NCI-H748 (cell line): ENCODE data around the gene LPIN1.

Experiments used
- DNase-seq: peaks from one replicate; lab custom pipeline; 2025; ENCODE audit not compliant: unreplicated experiment; lab: John Stamatoyannopoulos, UW

LPIN1 gene

DNA sequence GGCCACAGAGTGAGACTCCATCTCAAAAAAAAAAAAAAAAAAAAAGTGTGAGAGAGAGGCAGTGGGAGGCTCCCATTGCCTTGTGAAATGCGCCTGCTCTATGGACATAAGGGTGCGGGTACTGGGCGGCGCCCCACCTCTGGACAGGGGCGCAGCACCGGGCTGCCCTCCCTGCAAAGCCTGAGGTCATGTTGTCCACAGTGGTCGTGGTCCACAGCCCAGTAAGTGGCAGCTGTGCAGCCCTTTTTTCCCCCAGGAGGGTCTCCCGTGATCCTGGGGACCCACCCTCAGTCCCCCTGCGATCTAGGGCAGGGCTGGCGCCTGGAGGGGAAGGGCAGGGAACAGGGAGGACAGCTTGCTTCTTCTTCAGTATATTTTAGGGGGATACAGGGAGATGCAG is 37.8 kb downstream of the LPIN1 start:
- no peak for DNase-seq

DNA sequence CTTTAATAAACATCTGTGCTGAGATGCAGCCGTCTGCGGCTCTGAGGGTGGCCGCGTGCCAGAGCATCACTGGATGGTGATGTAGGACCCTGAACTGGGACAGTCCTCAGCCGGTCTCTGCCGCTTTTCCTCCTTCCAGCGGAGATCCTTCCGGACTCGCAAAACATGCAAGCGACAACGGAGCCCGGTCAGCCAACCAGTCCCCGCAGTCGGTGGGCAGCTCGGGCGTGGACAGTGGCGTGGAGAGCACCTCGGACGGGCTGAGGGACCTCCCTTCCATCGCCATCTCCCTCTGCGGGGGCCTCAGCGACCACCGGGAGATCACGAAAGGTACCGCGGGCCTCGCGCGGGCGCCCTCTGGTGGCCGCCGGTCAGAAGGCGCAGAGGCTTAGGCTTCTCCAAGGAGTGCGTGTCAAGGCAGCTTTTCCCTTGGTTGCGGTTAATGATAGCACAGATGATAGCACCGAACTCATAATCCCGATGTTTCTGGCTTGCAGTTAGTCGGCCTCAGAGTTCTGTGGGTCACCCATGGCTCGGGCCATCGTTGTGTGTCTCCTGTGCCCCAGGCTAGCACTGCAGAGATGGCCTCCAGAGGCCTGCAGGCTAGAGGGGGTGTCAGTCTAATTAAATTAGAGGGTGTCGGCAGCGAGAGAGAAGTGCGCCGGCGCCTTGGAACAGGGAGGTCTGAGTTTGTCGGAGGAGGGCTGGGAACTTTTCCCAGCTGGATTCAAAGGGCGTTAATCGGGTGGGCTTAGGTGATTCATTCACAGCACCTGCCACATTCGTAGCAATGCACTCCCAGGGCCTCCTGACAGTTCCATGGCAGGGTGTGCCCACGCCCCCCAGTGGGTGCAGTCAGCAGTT is 38.5 kb downstream of the LPIN1 start:
- no peak for DNase-seq

DNA sequence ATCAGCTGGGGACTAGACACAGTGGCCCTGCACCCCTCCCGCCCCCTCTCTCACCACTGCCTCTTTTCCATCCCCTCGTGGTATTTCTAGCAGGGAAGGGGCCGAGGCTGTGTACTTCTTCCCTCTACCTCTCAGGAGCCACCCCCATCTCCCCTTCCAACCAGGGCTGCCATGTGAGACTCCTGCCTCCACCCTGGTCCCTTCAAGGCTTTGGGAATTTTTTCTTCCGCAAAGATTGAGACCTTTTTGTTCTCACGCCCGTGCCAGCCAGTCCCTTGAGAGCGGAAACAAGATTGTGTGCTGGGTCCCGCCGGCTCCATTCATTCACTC is 39.1 kb downstream of the LPIN1 start:
- no peak for DNase-seq

DNA sequence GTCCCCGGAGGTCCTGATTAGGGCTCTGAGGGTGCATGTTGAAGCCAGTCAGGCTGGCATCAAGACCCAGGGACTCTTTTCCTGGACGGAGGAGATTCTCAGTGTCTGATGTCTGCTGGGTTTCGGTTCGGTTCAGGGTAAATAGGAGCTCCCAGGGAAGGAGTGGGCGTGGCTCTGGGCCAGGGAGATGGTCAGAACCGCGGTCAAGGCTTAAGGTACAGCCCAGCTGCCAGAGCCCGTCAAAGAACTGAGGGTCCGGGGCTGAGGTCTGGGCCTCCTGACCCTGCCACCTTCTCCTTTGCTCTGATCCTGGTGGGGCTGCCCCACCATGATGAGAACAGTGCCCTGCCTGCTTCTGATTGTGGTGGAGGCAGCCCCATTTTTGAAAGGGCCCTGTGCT is 39.8 kb downstream of the LPIN1 start:
- no peak for DNase-seq

DNA sequence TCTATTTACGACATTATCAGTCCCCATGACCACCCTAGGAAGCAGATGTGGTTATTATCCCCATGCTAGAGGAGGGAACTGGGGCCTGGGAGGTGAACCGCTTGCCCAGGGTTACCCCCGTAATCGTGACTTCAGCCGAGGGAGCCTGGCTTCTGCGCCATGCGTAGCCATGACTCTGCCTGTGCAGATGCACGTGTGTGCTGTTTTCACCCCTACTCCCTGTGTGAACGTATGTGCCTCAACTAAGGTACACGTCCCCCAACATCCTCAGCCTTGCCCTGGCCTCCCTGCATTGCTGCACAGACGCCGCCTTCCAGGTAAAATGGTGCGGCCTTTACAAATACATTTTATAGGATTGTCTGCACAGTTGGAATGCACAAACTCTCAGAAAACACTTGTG is 40.2 kb downstream of the LPIN1 start:
- no peak for DNase-seq

DNA sequence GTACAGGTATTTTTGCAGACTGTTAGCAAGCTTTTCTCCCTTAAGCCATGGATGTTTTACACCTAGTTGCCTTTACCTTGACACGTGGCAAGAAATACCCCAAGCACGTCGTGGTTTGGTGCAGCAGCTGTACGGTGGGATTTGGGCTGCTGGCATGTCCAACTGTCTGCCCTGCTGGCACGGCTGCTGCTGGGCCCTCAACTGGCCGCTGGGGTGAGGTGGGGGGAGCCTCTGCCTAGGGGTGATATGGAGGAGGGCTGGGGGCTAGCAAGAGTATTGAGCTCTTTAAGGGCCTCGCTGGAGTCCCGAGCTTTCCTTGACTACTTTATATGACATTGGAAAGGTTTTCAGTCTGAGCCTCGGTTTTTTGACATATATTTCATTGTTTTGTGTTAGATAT is 41.6 kb downstream of the LPIN1 start:
- DNase-seq, result no peak

DNA sequence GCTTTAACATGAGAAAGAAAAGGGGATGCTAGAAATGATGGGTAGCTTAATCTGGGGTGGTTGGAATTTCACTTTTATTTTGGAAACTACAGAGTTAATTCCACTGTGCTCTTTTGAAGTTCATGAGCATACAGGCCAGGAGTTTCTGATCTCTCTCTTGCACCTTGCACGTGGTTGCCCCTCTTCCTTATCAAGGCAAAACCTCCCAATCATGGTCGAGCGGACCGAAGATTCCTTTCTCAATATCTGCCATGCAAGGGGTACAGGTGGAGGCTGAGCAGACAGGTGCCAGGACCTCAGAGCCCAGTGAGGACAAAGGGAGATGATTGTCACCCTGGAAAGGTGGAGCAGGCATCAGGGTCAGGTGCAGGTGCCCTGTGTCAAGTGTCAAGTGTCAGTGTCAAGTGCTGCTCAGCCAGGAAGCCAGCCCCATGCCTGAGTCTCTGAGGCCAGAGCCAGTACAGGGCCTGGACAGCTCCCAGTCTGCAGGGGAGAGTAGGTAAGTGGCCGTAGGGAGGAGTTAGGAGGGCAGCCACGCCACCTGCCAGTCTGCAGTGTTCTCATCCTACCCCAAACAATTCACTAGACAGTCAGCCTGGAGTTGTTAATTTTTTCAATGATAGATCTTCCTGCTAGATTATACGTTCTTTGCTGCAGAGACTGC is 42.2 kb downstream of the LPIN1 start:
- DNase-seq, result no peak

DNA sequence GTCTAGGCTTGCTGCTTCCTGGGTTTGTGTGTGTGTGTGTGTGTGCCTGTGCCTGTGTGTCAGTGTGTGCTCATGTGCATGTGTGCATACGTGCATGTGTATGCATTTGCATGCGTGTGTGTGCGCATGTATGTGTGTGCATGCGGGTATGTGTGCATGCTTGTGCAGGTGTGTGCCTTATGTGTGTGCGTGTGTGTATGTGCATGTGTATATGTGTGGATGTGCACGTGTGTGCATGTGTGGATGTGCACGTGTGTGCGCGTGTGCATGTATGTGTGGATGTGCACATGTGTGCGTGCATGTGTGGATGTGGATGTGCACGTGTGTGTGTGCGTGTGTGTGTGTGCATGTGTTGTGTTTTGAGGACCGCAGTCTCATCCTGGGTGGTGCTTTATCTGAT is 42.8 kb downstream of the LPIN1 start:
- no peak for DNase-seq

DNA sequence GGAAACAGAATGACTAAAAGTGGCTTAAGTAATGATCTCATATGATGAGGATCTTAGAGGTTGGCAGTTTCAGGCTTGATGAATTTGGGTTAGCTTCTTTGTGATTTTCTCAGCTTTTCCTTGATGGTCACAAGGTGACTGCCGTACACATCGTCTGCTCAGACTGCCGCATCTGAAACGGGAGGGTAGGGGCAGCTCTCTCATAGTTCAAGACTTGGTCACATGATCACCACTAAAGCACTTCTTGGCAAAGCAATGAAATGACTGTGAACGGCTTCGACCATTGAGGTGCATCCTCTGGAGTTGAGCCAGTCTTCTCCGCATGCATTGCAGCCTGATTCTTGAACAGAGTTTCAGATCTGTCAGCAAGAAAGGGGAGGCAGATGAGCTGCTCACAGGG is 43.8 kb downstream of the LPIN1 start:
- DNase-seq, result no peak

DNA sequence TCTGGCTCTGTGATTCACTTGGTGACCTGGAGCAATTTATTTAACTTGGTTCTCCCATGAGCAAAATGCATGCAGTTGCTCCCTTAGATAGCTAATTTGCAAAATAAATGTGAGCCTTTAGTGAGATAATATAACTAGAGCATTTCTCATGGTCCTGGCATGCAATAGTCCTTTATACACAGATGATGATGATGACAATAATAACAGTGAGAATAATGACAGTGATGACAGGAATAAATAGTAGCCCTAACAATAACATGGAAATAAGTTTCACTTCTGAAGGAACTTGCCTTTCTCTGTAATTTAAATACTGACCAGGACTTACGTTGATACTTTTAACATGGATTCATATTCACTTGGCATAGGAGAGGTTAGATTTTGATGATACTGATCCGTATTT is 49.2 kb downstream of the LPIN1 start:
- no peak for DNase-seq

DNA sequence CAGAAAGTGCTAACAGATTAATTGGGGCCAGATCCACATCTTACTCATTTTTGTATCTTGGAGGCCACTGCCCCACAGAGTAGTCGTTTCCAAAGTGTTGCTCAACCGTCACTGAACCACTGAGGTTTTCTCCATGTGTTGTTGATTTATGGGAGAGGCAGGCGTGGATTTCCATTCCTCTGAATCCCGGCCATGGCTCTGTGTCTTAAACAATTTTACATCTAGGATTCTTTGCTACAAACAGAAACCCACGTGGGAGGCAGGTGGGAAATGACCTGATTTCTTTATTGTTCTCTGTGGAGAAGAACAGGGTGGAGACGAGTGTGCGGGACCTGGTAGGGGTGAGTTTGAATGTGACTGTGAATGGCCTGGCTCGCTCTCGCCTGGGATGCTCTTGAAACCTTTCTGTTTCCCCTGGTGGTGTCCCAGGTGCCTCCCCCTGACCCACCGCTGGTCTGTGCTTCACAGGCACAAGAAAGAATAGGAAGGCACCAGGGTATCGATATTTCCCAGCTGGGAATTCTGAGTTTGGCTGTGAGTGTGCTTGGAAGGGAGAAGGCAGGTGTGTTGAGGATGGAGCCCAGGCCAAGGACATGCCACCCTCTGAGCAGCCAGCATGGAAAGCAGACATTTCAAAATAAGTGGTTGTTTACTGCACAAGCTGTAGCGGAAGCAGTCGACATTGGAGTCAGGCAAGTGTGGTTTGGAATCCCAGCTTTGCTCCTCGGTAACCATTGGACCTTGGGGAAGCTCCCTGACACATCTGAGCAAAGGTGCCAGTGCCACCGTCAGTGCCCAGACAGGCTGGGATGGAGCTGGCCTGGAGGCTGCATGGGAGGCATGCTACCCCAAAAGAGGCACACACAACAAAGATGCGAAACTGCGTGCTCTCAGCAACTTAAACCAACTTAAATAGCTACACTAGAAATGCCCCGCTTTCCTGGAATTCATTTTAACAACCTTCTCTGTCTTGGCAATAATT is 50.0 kb downstream of the LPIN1 start:
- no peak for DNase-seq

DNA sequence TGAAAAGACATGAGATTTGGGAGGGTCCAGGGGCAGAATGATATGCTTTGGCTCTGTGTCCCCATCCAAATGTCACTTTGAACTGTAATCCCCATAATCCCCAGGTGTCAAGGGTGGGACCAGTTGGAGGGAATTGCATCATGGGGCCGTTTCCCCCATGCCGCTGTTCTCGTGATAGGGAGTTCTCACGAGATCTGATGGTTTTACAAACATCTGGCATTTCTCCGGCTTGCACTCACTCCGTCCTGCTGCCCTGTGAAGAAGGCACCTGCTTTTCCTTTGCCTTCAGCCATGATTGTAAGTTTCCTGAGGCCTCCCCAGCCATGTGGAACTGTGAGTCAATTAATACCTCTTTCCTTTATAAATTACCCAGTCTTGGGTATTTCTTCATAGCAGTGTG is 51.4 kb downstream of the LPIN1 start:
- DNase-seq, result no peak

DNA sequence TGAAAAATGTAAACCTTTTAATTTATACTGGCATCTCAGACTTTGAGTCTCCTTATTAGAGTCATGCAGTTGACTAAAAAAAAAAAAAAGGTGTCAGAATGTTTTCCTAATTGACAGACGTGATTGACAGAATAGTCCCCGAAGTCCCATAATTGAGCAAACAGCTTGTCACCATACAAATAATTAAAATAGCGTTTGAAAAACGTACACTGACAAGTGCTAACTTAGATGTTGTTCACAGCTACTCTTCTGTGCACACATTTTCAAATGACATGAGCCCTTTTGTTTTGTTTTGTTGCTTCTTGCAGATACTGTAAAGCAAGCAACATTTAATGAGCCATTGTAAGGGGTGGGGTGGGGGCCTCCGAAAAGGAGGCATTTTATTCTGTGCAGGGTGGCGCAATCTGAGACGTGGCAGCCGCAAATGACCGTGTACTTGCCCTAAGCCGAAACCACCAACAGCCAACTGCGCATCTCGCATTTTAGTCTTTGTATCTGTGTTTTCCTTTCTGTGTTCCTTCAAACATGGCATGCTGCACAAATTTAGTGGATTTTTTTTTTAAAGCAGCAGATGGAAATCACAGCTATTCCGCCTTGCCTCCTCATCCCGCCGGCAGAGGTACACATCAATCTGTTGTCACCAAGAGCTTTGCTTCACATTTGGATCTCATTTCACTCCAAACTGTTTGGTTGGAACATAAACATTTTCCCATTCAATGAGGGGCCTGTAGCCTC is 52.4 kb downstream of the LPIN1 start:
- no peak for DNase-seq

DNA sequence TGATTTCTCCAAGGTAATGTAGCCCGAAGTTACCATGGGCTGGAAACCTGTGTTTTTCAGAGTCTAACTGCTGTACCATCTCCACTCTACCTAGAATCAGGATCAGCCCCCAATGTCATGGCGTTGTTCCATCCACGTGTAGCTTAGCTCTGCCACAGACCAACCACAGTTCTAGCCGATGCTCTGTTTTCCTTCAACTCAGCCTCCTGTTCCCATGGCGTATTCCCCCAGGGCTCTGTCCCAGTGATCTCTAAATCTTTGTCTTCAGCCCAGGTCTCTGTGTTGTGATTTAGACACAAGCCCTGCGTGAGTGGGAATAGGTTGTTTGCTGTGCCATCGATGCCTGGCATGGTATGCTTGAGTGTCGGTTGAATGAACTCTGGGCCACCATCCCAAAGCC is 53.4 kb downstream of the LPIN1 start:
- DNase-seq, result no peak

DNA sequence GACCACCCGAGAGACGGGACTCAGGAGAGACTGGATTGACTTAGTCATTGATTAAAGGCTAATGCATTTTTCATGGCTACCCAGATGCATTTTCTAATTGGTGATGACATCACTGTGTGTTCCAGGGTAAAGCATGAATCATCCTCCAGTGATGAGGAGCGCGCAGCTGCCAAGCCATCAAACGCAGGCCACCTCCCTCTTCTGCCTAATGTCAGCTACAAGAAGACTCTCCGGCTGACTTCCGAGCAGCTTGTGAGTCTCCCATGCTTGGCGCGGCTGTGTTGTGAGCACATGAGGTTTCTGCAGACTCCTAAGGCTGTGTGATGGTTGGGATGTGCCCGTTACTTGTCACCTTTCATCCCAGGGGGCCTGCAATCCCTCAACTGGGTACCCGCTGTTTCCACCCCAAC is 56.4 kb downstream of the LPIN1 start:
- DNase-seq, result no peak

DNA sequence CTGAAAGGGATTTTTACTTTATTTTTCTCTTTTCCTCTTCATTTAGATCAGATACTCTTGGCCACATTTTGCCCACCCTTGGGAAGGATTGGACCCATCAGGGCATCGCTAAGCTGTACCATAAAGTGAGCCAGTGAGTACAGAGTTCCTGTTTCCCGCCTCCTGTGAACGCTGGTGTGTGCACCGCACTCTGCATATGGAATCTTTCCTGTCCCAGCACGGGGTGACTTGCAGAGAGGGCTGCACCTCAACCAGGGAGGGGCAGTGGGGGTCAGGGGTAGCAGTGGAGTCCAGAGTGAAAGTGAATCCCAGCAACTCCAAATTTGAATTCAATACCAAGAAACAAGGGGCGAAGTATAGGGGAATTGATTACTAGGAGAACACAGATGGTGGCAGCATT is 58.6 kb downstream of the LPIN1 start:
- DNase-seq, result no peak

DNA sequence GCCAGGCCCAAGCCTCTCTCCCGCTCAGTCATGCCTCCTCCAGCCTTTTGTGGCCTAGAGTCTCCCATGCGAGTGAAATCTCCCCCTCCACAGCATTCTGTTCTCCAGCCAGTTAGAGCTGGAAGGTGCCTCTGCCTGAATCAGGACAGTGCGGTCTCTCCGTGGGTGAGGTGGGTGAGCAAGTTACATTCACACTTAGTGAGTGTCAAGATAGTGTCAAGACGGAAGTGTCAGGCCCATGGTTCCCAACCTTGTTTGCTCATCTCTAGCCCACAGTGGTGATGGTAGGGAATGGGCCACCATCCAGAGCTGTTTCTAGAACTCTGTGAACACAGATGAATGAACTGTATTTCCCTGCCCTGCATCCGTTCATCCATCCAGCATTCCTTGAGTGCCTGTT is 59.5 kb downstream of the LPIN1 start:
- no peak for DNase-seq

DNA sequence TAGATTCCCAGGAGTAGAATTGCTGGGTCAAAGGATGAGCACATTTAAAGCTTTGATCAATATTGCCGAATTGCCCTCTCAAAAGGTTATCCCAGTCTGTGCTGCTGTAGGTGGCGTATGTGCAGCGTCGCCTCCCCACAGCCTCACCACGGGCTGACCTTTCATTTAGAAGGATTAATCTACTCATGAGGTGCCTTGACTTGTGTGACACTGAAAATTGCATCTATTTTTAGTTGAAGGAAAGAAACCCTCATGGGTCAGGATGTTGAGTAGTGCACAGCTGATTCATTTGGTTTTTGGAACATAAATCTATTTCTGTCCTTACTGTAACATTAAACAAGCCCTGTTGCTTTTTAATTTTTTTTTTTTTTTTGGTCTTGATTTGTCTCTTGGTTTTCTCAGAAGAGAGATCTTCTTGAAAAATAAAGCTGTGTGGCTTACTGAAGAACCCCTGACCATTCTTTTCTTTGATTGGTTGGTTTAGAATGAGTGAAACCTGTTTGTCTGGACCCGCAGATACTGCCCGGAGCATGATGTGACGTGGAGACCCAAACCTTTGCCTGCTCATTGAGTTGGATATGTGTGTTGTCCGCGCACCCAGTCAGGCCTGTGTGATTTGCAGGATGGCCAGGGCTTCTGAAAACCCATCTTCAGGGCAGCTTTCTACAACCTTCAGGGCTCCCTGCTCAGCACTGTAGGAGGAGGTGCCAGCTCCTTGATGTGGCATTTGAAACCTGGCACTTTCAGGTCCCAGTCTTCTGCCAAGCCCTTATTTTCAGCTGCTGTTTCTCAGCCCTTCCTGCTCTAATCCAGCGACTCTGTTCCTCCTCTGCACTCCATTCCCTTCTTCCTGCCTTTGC is 61.0 kb downstream of the LPIN1 start:
- no peak for DNase-seq

DNA sequence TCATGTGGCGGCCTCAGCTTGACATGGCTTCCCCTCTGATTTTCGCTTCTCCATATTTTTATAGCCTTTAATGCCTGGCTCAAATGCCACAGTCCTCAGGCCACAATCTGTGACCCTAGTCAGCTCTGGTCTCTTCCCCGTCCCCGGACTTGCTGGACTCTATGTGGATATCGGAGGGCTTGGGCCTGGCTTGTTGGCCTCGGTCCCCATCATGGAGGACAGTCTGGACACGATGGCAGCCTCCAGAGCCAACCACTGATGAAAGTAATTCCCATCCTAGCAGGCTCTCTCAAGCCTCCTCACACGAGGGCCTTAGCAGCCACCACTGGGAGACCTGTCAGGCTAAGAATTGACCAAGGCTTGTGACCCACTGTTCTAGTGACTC is 61.6 kb downstream of the LPIN1 start:
- DNase-seq, result no peak

DNA sequence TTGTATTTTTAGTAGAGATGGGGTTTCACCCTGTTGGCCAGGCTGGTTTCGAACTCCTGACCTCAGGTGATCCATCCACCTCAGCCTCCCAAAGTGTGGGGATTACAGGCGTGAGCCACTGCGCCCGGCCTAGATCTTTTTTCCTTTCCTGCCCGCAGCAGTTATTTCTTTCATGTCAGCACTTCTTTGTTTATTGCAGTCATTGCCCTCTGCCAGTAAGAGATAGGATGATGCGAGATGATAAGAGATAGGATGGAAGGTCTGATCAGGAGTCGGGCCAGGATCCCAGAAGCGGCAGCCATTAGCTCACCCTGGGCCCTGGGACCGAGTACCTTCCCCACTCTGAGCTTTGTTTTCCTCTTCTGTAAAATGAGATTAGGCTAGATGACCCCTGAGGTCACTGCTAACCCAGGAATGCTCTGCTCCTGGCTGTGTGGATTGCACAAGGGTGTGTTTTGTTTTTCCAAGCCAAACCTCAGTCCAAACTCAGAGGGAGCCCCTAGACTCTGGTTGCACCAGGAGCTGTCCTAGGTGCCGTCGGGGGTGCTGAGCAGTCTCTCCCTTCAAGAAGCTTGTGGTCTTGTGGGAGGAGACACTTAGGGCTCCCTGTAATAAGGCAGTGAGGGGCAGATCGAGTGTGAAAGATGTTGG is 63.3 kb downstream of the LPIN1 start:
- no peak for DNase-seq
